ENCODE data around the gene POMGNT1.

Gene POMGNT1

GRCh38 chr1:46246548-46247435 lies 48.6 kb upstream of the POMGNT1 start (continued):
- no peak for TF ChIP-seq ZNF169 (tag by site-specific recombination; IDR thresholded peaks at IDR 0.05)
- TF ChIP-seq KLF1 (tag by site-specific recombination; IDR thresholded peaks at IDR 0.05) = peak; percentile 71
- no peak for TF ChIP-seq SALL2 (tag by site-specific recombination; IDR thresholded peaks at IDR 0.05; ENCODE audit: borderline replicate concordance)
- TF ChIP-seq ZFP37 (tag by site-specific recombination; IDR thresholded peaks at IDR 0.05) = no peak
- no peak for TF ChIP-seq PBX3 (CRISPR knock-in tag; IDR thresholded peaks at IDR 0.05)
- peak; percentile 10; the same call in 1 of the 2 replicates for TF ChIP-seq PRDM4 (tag by site-specific recombination; IDR thresholded peaks at IDR 0.05)
- 0 out of 2 replicates have a peak, but pooled peaks have one; percentile 41 for TF ChIP-seq ZNF785 (tag by site-specific recombination; IDR thresholded peaks at IDR 0.05)
- peak; percentile 50; the same call in 1 of the 2 replicates for TF ChIP-seq REST (tag by site-specific recombination; IDR thresholded peaks at IDR 0.05)
- peak; percentile 43; the same call in 1 of the 2 replicates for TF ChIP-seq ZNF394 (tag by site-specific recombination; IDR thresholded peaks at IDR 0.05; ENCODE audit: borderline replicate concordance)
- TF ChIP-seq ZNF549 (tag by site-specific recombination; IDR thresholded peaks at IDR 0.05) = no peak
- TF ChIP-seq ZNF280D (tag by site-specific recombination; IDR thresholded peaks at IDR 0.05) = 0 out of 2 replicates have a peak, but pooled peaks have one; percentile 16
- peak; percentile 56; the same call in 1 of the 2 replicates for TF ChIP-seq WT1 (tag by site-specific recombination; IDR thresholded peaks at IDR 0.05)
- TF ChIP-seq ZNF518A (tag by site-specific recombination; conservative IDR thresholded peaks at IDR 0.05; ENCODE audit: low read depth) = no peak
- no peak for TF ChIP-seq HOXA7 (CRISPR knock-in tag; IDR thresholded peaks at IDR 0.05; ENCODE audit: borderline replicate concordance)
- peak; percentile 12 for TF ChIP-seq ZBTB26 (tag by site-specific recombination; optimal IDR thresholded peaks at IDR 0.05)
- no peak for TF ChIP-seq SETDB1 (IDR thresholded peaks at IDR 0.05; ENCODE audit: insufficient read length, low read length)
- TF ChIP-seq ZNF580 (tag by site-specific recombination; IDR thresholded peaks at IDR 0.05) = no peak
